GM23248 (cell line): ENCODE data around the gene PDLIM5. TPM values are rescaled to one million over a fixed set of nuclear protein-coding genes. Genes with fewer than 3 reads are reported as not detected.
A peak's percentile ranks its signal among the peaks of the same experiment; 100 is the strongest.
"Not testable (repeated sequence)": the region's sequence is repeated elsewhere in the genome, so short reads cannot be mapped to it uniquely, and the experiment has no call there.

Experiments used
- DNase-seq: peaks from one replicate; pipeline ENCODE4 v3.0.0-alpha.2; 2015
- H2AFZ ChIP-seq: fragments of 200-600 bp; sonication (generic); 2 replicates; pipeline ENCODE4 v1.6.1; 2016; ENCODE audit warnings: antibody characterized with exemption
- H3F3A ChIP-seq: fragments of 200-600 bp; sonication (generic); 2 replicates; pipeline ENCODE4 v1.6.1; 2016; ENCODE audit warnings: mild to moderate bottlenecking, antibody characterized with exemption, mixed run types; ENCODE audit not compliant: insufficient read depth
- H3K27ac ChIP-seq: fragments of 200-600 bp; sonication (generic); 2 replicates; pipeline ENCODE4 v1.5.1; 2016; ENCODE audit warnings: mild to moderate bottlenecking
- H3K27me3 ChIP-seq: fragments of 200-600 bp; sonication (generic); replicated peaks from 2 replicates; pipeline ENCODE4 v1.6.1; 2016; ENCODE audit warnings: mild to moderate bottlenecking; ENCODE audit not compliant: insufficient read depth
- H3K36me3 ChIP-seq: fragments of 200-600 bp; sonication (generic); 2 replicates; pipeline ENCODE4 v1.6.1; 2016; ENCODE audit warnings: low read depth, mild to moderate bottlenecking
- H3K4me1 ChIP-seq: fragments of 200-600 bp; sonication (generic); 2 replicates; pipeline ENCODE4 v1.6.1; 2016; ENCODE audit warnings: mild to moderate bottlenecking; ENCODE audit not compliant: insufficient read depth
- H3K4me2 ChIP-seq: fragments of 200-600 bp; sonication (generic); one replicate; pipeline ENCODE4 v1.6.1; 2016; ENCODE audit warnings: mild to moderate bottlenecking; ENCODE audit not compliant: unreplicated experiment
- H3K4me3 ChIP-seq: fragments of 200-600 bp; sonication (generic); 2 replicates; pipeline ENCODE4 v1.5.1; 2016; ENCODE audit warnings: mild to moderate bottlenecking
- H3K79me2 ChIP-seq: fragments of 200-600 bp; sonication (generic); 2 replicates; pipeline ENCODE4 v1.6.1; 2016; ENCODE audit warnings: mild to moderate bottlenecking; ENCODE audit not compliant: insufficient read depth
- H3K9ac ChIP-seq: fragments of 200-600 bp; sonication (generic); 2 replicates; pipeline ENCODE4 v1.6.1; 2016; ENCODE audit warnings: mild to moderate bottlenecking
- H3K9me2 ChIP-seq: fragments of 200-600 bp; sonication (generic); 2 replicates; pipeline ENCODE4 v1.6.1; 2016; ENCODE audit warnings: mixed run types, mild to moderate bottlenecking, moderate library complexity; ENCODE audit not compliant: insufficient read depth
- H3K9me3 ChIP-seq: fragments of 200-600 bp; sonication (generic); one replicate; pipeline ENCODE4 v1.6.1; 2017; ENCODE audit warnings: low read depth
- H4K20me1 ChIP-seq: fragments of 200-600 bp; sonication (generic); 2 replicates; pipeline ENCODE4 v1.6.0; 2016; ENCODE audit not compliant: insufficient read depth
- EZH2 ChIP-seq: fragments of 200-600 bp; sonication (generic); IDR thresholded peaks from 2 replicates; pipeline ENCODE4 v1.6.1; 2018; ENCODE audit warnings: antibody characterized with exemption, mild to moderate bottlenecking; ENCODE audit not compliant: insufficient read depth, poor library complexity, severe bottlenecking
- EZH2phosphoT487 ChIP-seq: fragments of 200-600 bp; sonication (generic); IDR thresholded peaks from 2 replicates; pipeline ENCODE4 v1.6.1; 2018; ENCODE audit warnings: antibody characterized with exemption, moderate library complexity, mild to moderate bottlenecking, low read depth; ENCODE audit not compliant: insufficient read depth
- WGBS, 2 experiments: methylation state at CpG; one replicate each; pipeline ENCODE4 v1.1.6; 2015 to 2017; ENCODE audit warnings: low lambda C conversion rate in 2 of 2, low coverage in 1 of 2; ENCODE audit errors: missing lambda C conversion rate in 2 of 2; 5-methylcytosine and 5-hydroxymethylcytosine counted together
- in situ Hi-C: fragments of 300-500 bp; cut with MboI; formaldehyde crosslinking; loops from 2 replicates; pipeline ENCODE4 v1.15.0; 2020
- polyA plus RNA-seq: library from polyadenylated mRNA; unstranded; fragments of >200 nt; fragmentation: Nextera tagmentation; extraction: Ambion mirVana; gene quantifications from 2 replicates; pipeline ENCODE4 v1.2.1, GENCODE V29; 2016
- total RNA-seq: library from RNA; depleted of rRNA; stranded (reverse); fragments of >200 nt; shearing (Covaris generic); gene quantifications from 2 replicates; pipeline ENCODE4 v1.2.3, GENCODE V29; 2014

PDLIM5 gene
- total and polyA plus RNA-seq, 2 experiments from 2014 or later: 115 to 149 TPM

DNA sequence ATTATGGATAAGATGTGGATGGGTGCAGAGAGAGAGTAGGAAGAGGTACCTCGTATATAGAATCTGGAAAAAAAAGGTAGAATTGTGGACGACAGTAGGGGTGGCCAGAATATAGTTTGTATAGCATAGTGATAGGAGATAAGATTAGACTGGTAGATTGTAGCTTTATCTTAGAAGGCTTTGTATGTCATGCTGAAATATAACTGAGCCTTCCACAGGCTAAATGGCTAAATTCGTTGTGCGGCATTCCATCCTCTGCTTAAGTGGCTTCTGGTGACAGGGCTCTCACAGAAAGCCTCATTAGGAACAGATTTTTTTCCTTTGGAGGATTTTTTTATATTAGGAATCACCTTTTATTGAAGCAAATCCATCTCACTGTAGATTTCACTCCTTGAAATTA is 163.7 kb downstream of the PDLIM5 start:
- peaks cover 24% of the 10 kb centered on the region for H3F3A ChIP-seq
- no peak overlapping the region for H3K4me3 ChIP-seq
- no peak for DNase-seq
- no peaks in the 10 kb centered on the region for H3K9me3 ChIP-seq
- no peak overlapping the region for H3K27ac ChIP-seq
- H3K36me3 ChIP-seq: peaks cover 20% of the 10 kb centered on the region
- no peak for TF ChIP-seq EZH2phosphoT487
- TF ChIP-seq EZH2: no peak
- no peaks in the 10 kb centered on the region for H3K9me2 ChIP-seq
- no peaks in the 10 kb centered on the region for H3K27me3 ChIP-seq
- no peak overlapping the region for H3K9ac ChIP-seq
- H3K4me1 ChIP-seq: peaks cover 21% of the 10 kb centered on the region
- no peak overlapping the region for H3K4me2 ChIP-seq
- WGBS, 2 experiments: 79 to 83% methylated on average over 4 of the region's 4 CpGs
- H3K79me2 ChIP-seq: peaks cover 27% of the 10 kb centered on the region
- in situ Hi-C loops: no loop called here
- H4K20me1 ChIP-seq: no peaks in the 10 kb centered on the region
- H2AFZ ChIP-seq: no peak overlapping the region

DNA sequence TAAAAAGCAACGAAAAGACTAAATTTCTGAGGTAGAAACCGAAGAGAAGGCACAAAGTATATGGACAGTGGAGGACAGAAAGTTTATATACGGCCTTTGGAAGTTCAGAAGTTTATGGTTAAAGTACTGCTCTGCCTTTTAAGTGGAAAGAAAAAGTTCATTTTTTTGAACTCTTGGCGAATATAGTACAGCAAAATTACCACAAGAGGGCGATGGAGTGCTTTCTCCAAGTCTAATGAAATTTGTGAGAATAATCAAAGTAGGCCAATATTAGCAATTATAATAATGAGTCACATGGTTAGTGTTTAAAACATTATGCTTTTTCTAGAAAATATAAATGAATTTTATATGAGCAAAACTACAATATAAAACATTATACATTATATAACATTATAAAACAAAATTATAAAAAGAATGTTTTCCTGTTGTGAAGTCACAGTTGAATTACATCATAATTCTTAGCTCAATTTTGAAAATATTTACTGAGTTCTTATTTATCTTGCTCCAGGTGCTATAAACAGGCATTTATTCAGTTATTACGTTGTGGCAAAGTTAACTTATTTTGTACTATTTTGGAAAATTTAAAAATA is 169.8 kb downstream of the PDLIM5 start:
- Histone ChIP-seq H3K9me3 (no peaks in the 10 kb centered on the region), H3K4me3 (no peak overlapping the region), H3K79me2 (peaks cover 19% of the 10 kb centered on the region), H3K4me2 (no peak overlapping the region), H3K27me3 (no peaks in the 10 kb centered on the region), H3K27ac (no peak overlapping the region), H3K4me1 (peaks cover 2% of the 10 kb centered on the region; the same call in 1 of the 2 replicates), H3K36me3 (peaks cover 35% of the 10 kb centered on the region), H3F3A (peaks cover 21% of the 10 kb centered on the region), H3K9ac (no peak overlapping the region), H3K9me2 (no peaks in the 10 kb centered on the region), H4K20me1 (no peaks in the 10 kb centered on the region), H2AFZ (no peak overlapping the region)
- TF ChIP-seq EZH2phosphoT487: no peak
- TF ChIP-seq EZH2: no peak
- 14 to 18% methylated on average over 6 of the region's 6 CpGs for WGBS, 2 experiments
- in situ Hi-C loops: loop anchor here (10.0 kb wide), 2 partner anchors 103 to 463 kb away; no protein-coding TSS in a partner anchor
- DNase-seq: peak; percentile 62

DNA sequence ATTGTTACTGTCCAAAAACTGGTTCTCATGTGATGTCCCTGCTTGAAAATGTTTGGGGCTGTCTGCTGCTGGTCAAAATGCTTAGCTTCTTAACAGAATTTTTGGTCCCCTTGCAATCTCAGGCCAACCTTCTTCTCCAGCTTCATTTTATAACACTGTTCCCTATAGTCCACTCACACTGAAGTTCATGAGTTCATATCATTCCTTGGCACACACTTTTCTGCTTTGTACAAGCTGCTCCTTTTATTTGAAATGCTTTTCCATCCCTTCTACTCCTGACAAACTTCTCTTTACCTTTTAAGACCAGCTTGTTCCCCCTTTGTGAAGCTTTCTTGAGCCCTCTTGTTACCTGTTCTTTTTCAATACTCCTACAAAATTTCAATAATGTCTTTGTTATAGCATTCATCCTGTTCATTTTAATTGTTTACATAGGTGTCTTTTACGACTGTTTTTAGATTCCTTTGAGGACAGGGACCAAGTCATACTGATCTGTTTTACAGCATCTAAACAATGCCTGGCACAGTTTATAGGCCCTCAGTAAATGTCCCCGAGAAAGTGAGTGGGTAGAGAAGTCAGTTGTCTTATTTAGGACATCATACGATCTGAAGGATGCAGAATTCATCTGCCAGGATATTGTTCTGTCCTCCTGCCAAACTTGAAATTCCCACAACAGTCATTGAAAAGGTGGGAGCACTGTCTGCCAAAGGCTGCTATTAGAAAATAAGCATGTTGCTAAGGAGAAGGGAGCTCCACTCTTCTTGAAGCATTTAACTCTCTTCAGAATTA is 171.6 kb downstream of the PDLIM5 start:
- Histone ChIP-seq H4K20me1 (no peaks in the 10 kb centered on the region), H3K79me2 (peaks cover 28% of the 10 kb centered on the region), H3K4me2 (no peak overlapping the region), H3K4me3 (no peak overlapping the region), H3F3A (peaks cover 12% of the 10 kb centered on the region; the same call in 1 of the 2 replicates), H3K27me3 (no peaks in the 10 kb centered on the region), H2AFZ (no peak overlapping the region), H3K36me3 (peaks cover 23% of the 10 kb centered on the region), H3K4me1 (peaks cover 2% of the 10 kb centered on the region; the same call in 1 of the 2 replicates), H3K9ac (0 out of 2 replicates have a peak overlapping the region, but pooled peaks have one; percentile 16), H3K9me2 (no peaks in the 10 kb centered on the region), H3K9me3 (no peaks in the 10 kb centered on the region), H3K27ac (no peak overlapping the region)
- TF ChIP-seq EZH2phosphoT487 (no peak), EZH2 (no peak)
- WGBS, 2 experiments: 69 to 75% methylated on average over 3 of the region's 3 CpGs
- in situ Hi-C loops: loop anchor here (10.0 kb wide), 2 partner anchors 101 to 461 kb away; no protein-coding TSS in a partner anchor
- DNase-seq: no peak

GRCh38 chr4:94626942-94627341 is 175.2 kb downstream of the PDLIM5 start:
- Histone ChIP-seq H3K79me2 (peaks cover 52% of the 10 kb centered on the region), H3K27me3 (no peaks in the 10 kb centered on the region), H4K20me1 (no peaks in the 10 kb centered on the region), H3K27ac (no peak overlapping the region), H3K9ac (no peak overlapping the region), H3F3A (0 out of 2 replicates have a peak, but pooled peaks cover 6% of the 10 kb centered on the region), H3K9me3 (no peaks in the 10 kb centered on the region), H3K4me2 (no peak overlapping the region), H3K9me2 (no peaks in the 10 kb centered on the region), H3K36me3 (0 out of 2 replicates have a peak, but pooled peaks cover 16% of the 10 kb centered on the region), H2AFZ (no peak overlapping the region), H3K4me3 (no peak overlapping the region), H3K4me1 (peaks cover 1% of the 10 kb centered on the region; the same call in 1 of the 2 replicates)
- WGBS, 2 experiments: 99 to 100% methylated on average over 3 of the region's 3 CpGs
- no peak for DNase-seq
- TF ChIP-seq EZH2phosphoT487 (no peak), EZH2 (no peak)
- in situ Hi-C loops: loop anchor here (10.0 kb wide), 2 partner anchors 98 to 458 kb away; no protein-coding TSS in a partner anchor

DNA sequence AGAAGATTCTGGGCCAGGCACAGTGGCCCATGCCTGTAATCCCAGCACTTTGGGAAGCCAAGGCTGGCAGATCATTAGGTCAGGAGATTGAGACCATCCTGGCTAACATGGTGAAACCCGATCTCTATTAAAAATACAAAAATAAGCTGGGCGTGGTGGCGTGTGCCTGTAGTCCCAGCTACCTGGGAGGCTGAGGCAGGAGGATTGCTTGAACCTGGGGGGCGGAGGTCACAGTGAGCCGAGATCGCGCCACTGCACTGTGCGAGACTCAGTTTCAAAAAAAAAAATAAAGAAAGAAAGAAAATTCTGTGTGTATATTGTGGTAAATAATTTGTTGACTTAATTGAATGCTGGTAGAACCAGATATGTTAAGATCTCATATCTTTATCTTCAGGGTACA is 177.3 kb downstream of the PDLIM5 start:
- H3K4me1 ChIP-seq, H3K36me3 ChIP-seq, H3K27ac ChIP-seq, DNase-seq, H2AFZ ChIP-seq, H4K20me1 ChIP-seq, H3K9me2 ChIP-seq, H3K9me3 ChIP-seq, H3K9ac ChIP-seq, H3K27me3 ChIP-seq, H3K4me2 ChIP-seq, H3K4me3 ChIP-seq: not testable (repeated sequence)
- H3K79me2 ChIP-seq: peaks cover 65% of the 10 kb centered on the region
- WGBS, 2 experiments: 95 to 97% methylated on average over 8 of the region's 8 CpGs
- in situ Hi-C loops: loop anchor here (10.0 kb wide), 2 partner anchors 96 to 456 kb away; no protein-coding TSS in a partner anchor
- H3F3A ChIP-seq: peaks cover 22% of the 10 kb centered on the region
